GM19467 (cell line): ENCODE results near the gene CATSPER1.
A peak's percentile ranks its signal among the peaks of the same experiment; 100 is the strongest.

ENCODE experiments used
- ATAC-seq: cut with Tn5 transposase; IDR thresholded peaks from one replicate; pipeline ENCODE4 v1.9.1; 2021; ENCODE audit warnings: mild to moderate bottlenecking, moderate library complexity; ENCODE audit not compliant: unreplicated experiment

CATSPER1 gene

DNA sequence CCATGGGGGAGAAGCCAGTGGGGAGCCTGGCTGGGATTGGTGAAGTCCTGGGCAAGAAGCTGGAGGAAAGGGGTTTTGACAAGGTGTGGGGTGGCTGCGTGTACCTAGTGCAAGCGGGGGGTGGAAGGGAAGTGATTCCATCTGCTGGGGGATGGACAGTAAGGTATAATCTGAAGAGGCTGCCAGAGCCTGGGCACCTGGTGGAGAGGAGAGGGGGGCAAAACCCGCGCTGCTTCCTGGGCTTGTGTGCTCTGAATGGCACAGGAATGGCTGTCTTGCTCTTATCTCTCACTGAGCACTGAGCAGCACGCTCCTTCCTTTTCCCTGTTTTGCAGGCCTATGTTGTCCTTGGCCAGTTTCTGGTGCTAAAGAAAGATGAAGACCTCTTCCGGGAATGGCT, 23.0 kb downstream of the CATSPER1 start:
- ATAC-seq = no peak

DNA sequence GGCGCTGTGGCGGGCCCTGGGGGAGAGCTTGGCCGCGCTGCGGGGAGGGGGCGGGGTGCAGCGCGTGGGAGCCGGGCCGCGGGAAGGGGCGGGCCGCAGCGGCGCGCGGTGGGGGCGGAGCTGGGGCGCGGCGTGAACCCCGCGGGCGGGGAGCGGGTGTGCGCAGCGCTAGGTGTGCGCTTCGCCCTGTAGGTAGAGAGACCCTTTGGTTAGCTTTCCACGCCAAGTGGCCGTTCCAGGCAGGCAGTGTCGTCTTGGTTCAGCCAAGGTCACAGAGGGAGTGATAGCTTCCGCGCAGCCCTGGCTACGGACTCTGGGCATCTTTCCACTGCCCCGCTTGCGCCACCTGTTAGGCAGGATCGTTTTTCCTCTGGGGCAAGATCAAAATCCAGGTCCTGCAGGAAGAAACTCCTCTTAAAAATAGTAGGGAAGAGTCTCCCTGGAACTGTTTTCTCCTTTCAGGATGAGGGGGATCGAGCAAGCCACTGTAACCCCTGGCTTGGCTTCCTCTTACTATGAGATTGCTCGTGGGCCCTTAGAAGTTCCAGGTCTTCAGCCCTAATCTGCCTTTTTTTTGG, 23.5 kb downstream of the CATSPER1 start:
- ATAC-seq = peak; percentile 36

DNA sequence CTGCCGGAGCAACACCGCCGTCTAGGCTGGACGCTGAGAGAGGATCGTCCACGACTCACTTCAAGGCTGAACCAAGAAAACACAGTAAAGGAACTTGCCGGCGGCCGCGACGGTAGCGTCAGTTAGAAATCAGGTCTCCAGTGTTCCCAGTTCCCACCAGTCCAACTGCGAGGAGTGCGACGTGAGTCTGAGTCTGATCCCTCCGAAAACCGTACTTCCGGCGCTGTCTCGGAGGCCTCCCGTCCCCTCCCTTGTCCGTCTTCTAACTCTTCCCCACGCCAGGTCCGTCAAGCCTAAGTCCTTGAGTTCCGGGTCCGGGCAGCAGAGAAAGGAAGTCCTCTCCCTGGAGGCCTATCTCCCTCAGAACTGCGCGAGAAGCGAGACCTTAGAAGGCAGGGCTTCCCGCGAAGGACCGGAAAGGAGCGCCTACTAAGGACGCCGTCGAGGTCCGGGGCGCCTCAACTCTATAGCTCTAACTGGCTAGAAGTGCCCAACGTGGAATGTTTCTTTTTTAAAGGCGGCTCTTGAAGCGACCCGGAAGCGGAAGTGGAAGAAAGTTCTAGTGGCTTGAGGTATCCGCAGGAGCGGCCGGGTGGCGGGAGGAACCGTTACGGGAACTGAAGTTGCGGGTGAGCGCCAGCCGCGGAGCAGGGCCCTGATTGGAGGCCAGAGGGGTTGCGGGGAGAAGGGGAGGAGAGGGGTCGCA, 24.2 kb downstream of the CATSPER1 start, which contains the start of the genes BANF1 and EIF1AD:
Gene BANF1, plus strand, starts transcription at position 562 of the 706 bp plus-strand sequence. CDS start 748 bp downstream, outside the sequence.
Gene EIF1AD, minus strand, starts transcription at position 216 of the 706 bp plus-strand sequence. CDS start 1,768 bp downstream, outside the sequence.
- peak; percentile 65 for ATAC-seq

GRCh38 chr11:65997286-65997685, 29.0 kb downstream of the CATSPER1 start:
- ATAC-seq = no peak

GRCh38 chr11:65992056-65992455, 34.2 kb downstream of the CATSPER1 start:
- ATAC-seq = no peak

DNA sequence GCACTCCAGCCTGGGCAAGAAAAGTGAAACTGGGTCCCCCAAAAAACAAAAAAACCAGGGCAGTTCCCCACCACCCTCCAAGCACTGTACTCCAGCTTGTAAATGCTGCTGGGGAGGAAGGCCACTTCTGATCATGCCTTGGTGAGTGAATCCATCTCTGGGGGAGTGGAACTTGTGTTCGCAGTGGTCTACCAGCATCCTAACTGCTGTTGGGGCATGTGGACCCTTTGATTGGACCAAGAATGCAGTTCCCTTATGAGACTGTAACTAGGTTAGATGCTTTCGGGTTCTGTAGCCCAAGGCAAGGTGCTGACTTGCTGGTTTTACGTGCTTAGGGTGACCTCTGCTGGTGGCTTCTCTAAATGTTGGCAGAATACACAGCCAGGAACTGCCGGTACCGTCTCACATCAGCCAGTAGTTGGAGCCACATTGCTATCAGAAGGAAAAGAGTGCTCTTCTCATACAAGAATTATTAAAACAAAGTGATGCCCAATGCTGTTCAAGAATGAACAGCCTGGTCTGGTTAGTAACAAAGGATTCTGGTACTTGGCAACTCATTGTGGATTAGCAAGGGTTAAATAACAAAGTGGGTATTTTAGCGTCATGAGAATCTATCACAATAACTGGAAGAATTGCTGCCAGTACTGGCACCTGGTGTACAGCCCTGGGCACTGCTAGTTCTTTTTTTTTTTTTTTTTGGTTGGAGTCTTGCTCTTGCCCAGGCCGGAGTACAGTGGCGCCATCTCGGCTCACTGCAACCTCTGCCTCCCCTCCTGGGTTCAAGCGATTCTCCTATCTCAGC, 37.3 kb downstream of the CATSPER1 start:
- peak; percentile 86 for ATAC-seq

DNA sequence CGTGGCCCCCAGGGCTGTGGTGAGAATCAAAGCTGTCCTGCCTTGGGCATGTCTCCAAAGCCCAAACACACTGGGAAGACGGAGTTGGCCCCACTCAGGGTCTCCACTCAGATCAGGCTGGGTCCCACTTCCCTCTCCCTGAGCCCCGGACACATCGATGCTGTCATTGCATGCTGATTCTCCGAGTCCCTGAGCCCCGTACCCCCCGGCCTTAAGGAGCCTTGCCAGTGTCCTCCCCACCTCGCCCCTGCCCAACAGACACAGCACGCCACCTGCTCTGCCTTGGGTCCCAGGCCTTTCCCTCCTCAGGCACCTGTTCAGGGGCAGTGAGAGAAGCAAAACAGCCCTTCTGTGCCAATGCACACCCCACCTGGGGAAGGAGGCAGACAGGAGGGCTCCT, 38.9 kb downstream of the CATSPER1 start:
- no peak for ATAC-seq

DNA sequence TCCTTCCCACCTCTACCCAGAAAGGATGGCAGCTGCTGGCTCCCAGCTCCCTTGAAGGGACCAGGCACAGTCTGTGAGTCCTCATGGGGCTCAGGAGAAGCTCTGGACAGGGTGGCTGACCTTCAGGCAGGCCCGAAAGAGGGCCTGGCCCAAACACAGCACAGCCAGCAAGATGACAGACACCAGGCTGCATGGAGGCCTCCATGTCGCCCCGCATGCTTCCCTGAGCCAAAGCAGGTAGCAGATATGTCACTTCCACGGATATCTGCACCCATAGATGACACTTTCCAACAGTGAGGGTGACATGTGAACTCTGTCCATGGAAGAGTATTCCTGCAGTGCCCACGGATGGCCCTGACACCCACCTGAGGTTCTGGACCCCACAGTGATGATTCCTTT, 42.7 kb downstream of the CATSPER1 start:
- ATAC-seq = no peak

DNA sequence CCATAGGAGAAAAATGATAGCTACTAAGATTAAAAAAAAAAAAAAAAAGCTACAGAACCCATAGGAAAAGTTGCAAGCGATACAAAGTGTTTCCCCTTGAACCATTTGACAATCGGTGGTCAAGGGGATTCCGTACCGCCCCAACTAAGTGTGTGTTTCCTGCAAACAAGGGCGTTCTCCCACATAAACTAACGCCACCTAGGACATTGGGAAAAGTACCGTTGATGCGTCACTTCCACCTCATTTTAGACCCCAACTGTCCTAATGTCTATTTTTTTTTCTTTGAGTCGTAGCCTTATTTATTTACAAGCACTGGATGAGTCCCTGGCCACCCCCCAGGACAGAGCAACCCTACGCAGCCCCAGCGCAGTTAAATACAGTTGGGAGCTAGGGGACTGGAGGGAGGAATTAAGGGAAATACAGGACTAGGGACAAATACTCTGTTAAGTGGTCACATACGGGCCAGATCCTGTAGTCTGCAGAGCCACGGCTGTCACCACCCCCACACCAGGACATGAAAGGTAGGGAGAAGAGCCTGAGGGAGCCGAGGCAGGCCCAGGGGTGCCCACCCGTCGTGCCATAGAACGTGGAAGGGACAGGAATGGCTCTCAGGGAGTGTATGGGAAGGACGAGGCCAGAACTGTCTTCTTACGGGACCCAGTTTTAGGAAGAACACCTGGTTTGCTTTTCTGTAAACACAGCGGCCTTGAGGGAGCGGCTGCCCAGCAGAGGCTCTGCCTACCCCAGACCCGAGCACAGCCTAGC, 43.3 kb downstream of the CATSPER1 start:
- no peak for ATAC-seq

DNA sequence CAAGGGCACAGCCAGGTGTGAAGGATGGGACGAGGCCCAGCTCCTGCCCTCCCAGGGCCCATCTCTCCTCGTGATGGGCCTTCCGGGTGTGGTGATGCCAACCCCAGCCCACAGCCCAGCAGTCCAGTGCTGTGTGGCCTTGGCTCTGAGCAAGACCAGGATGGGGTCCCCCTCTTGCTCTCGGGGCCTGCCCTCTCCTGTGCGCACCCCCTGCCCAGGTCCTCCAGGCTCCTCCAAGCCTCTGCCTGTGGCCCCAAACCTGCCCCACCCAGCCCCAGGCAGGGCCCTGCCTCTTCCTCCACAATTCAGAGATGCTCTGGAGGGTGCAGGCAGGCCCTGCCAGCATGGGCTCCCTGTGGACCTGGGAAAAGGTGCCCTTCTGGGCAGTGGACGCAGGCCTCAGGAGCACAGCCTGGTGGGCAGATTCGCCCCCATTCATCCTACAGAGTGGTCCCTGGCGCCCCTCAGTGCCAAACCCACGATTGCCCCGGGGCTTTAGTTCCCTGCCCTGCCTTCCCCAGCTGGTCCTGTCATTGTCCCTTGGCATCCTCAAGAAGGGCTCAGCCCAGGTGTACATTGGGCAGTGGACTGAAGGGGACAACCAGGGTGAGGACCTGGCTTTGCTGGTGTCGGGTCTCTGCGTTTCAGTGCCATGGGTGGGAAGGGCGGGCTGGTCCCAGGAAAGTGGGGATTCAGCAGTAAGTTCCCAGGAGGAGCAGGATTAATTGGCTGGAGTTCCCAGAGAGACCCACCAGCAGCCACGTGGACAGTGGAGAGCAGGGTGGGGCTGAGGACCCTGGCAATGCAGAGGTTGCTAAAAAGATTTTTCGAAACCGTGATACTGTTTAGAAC, 44.1 kb downstream of the CATSPER1 start:
- no peak for ATAC-seq

GRCh38 chr11:65981101-65981740, 45.1 kb downstream of the CATSPER1 start:
- no peak for ATAC-seq

- ATAC-seq = no peak
Observed at GRCh38 chr11:65979261-65979759, 47.0 kb downstream of the CATSPER1 start.

- no peak for ATAC-seq
Observed at GRCh38 chr11:65978391-65979238, 47.7 kb downstream of the CATSPER1 start.

DNA sequence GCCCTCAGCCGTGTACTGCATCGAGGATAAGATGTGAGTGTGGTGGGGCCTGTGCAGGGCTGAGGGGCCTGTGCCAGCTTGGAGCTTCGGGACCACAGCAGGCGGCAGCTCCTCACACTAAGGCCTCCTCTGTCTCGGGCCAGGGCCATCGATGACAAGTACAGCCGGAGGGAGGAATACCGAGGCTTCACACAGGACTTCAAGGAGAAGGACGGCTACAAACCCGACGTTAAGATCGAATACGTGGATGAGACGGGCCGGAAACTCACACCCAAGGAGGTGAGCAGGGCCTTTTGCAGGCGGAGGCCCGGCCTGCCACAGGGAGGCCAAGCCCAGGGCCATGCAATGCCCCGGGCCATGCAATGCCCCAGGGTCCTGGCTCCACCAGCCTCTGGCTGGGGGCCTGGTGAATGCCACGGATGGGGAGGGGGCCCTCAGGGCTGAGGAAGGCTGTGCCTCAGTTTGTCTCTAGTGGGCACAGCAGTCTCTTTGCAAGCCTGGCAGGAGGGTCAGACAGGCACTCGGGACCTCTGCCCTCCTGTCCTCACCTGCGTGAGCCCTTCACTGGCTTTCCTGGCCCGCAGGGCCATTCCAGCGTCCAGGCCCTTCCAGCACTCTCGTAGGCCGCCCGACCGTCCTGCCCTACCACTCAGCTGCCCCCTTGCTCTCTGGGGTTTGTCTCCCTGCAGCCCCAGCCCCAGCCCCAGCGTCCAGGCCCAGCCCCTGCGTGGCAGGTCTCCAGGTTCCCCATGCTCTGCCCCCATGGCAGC, 48.5 kb downstream of the CATSPER1 start:
- no peak for ATAC-seq

DNA sequence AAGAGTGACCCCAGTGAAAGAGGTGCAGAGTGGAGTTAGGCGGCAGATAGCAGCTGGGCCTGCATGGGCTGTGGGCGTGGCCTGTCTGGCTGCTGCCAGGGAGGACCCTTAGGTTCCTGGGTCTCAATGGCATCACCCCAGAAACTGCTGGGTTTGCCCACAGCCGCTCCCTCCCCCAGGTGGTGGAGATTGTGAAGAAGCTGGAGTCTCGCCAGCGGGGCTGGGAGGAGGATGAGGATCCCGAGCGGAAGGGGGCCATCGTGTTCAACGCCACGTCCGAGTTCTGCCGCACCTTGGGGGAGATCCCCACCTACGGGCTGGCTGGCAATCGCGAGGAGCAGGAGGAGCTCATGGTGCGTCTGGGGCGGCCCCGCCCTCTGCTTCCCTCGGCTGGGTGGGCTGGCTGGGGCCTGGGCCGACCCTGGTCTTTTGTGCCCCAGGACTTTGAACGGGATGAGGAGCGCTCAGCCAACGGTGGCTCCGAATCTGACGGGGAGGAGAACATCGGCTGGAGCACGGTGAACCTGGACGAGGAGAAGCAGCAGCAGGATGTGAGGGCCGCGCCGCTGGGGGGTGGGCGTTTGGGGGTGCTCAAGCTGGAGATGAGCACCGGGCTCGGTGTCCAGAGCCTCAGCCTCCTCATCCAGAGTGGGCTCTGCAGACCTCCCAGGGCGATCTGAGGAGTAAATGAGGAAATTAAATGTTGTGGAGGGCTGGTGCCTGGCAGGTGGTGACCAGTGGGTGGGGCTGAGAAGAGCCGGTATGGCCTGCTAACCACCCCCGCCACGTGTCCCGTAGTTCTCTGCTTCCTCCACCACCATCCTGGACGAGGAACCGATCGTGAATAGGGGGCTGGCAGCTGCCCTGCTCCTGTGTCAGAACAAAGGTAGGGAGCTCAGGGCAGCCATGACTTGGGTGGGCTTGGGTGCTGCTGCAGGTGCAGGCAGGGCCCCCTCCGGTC, 49.8 kb downstream of the CATSPER1 start:
- no peak for ATAC-seq

- no peak for ATAC-seq
Observed at GRCh38 chr11:65975771-65976170, 50.5 kb downstream of the CATSPER1 start.
